Measurements from ENCODE around the gene PF4V1.

The PF4V1 gene

DNA sequence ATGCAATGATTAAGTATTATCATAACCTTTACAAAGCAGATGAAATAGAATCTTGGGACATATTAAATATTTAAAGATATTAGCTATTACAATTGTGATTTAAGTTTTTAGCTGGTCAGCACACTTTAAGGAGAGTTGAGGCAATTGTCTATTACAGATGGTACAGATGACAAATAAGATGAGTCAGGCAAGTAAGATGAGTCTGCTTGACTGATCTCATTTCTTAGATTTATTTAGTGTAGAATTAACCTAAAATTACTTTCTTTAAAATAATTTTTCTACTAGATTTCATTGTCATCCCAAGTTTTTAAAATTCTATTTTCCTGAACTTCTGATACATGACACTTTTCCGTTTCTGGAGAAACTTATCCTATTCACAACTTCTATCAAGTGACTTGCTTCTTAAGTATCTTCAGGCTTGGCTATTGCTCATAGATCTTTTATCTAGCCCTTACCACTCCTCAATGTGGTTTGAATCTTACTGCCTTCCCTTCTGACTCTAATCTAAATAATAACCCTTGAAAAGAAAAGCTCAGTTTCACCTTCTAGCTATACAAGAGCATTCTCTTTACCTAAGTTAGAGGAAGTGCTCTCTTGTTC lies 49.0 kb downstream of the PF4V1 start:
- Mint-ChIP-seq H3K4me3 (no peak overlapping the region), H3K4me1 (no peaks in the 10 kb centered on the region)
- ATAC-seq: no peak

DNA sequence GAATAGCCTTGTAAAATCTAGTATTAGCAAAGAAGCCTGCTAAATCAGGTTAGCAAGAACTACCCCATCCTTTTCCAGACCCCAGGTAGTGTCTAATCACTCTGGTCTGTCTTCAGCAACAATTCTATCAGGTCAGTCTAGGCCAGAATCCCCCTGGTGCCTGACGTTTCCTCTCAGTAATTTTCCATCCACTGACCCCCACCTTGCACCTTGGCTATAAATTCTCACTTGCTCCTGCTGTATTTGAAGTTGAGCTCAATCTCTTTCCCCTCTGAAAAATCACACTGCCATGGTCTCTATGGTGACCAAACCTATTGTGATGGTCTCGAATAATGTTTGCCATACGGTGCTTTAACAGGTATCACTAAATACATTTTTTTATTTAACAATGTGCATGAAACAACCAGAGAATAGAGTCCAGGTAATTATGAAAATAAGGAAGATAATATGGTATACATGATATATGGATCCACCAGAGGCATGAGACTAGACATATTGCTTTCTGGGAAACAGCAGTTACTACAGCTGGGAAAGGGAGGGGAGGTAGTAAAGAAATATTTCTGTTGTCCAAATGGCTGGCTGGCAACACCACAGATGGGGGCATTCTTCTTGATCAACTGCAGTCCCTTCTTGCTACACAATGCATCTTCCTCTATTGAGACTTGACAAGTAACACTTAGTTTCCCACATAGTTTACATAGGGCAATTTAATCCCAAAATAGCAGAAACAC lies 49.9 kb downstream of the PF4V1 start:
- Mint-ChIP-seq H3K36me3 (no peaks in the 10 kb centered on the region), H3K4me3 (no peak overlapping the region), H3K27ac (no peak overlapping the region), H3K4me1 (no peaks in the 10 kb centered on the region), H3K9me3 (no peaks in the 10 kb centered on the region), H3K27me3 (no peaks in the 10 kb centered on the region)
- ATAC-seq: no peak

More for the DNA sequence above, 49.0 kb downstream of the PF4V1 start:
- no peak overlapping the region for H3K27ac Mint-ChIP-seq
- H3K9me3 Mint-ChIP-seq: no peaks in the 10 kb centered on the region
- H3K36me3 Mint-ChIP-seq: no peaks in the 10 kb centered on the region
- no peaks in the 10 kb centered on the region for H3K27me3 Mint-ChIP-seq
